ENCODE measurements around the gene SLC25A17.
"Not testable (repeated sequence)": the region's sequence is repeated elsewhere in the genome, so short reads cannot be mapped to it uniquely, and the experiment has no call there.

The SLC25A17 gene

DNA sequence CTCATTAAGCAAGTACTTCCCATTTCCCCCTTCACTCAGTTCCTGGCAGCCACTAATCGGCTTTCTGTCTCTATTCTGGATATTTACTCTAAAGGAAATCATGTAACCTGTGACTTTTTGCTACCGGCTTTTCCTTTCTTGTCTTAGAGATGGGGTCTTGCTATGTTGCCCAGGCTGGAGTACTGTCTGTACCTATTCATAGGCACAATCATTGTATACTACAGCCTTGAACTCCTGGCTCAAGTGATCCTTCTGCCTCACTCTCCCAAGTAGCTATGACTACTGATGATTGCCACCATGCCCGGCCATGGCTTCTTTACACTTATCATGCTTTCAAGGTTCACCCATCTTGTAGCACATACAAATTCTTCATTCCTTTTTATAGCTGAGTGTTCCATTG lies 12.4 kb downstream of the SLC25A17 start:
- no peaks in the 10 kb centered on the region for H3K27me3 ChIP-seq (ENCODE audit: insufficient read depth, low read length)
- H3K4me1 ChIP-seq (ENCODE audit: insufficient read depth, low read length), result no peaks in the 10 kb centered on the region

GRCh38 chr22:40805699-40806203 lies 13.4 kb downstream of the SLC25A17 start:
- no peaks in the 10 kb centered on the region for H3K27me3 ChIP-seq (ENCODE audit: insufficient read depth, low read length)
- no peaks in the 10 kb centered on the region for H3K4me1 ChIP-seq (ENCODE audit: insufficient read depth, low read length)
- peaks cover 3% of the 10 kb centered on the region for H3K36me3 ChIP-seq (ENCODE audit: insufficient read depth, low read length)
- H3K4me3 ChIP-seq (ENCODE audit: low read length), result no peak overlapping the region
- H3K9me3 ChIP-seq (ENCODE audit: low read length), result no peaks in the 10 kb centered on the region
- H2AFZ ChIP-seq (ENCODE audit: low read depth, low read length), result no peak overlapping the region

More for the DNA sequence above, 12.4 kb downstream of the SLC25A17 start:
- Histone ChIP-seq H3K9me3 (ENCODE audit: low read length) (no peaks in the 10 kb centered on the region), H2AFZ (ENCODE audit: low read depth, low read length) (no peak overlapping the region), H3K4me3 (ENCODE audit: low read length) (no peak overlapping the region), H3K36me3 (ENCODE audit: insufficient read depth, low read length) (peaks cover 3% of the 10 kb centered on the region)

DNA sequence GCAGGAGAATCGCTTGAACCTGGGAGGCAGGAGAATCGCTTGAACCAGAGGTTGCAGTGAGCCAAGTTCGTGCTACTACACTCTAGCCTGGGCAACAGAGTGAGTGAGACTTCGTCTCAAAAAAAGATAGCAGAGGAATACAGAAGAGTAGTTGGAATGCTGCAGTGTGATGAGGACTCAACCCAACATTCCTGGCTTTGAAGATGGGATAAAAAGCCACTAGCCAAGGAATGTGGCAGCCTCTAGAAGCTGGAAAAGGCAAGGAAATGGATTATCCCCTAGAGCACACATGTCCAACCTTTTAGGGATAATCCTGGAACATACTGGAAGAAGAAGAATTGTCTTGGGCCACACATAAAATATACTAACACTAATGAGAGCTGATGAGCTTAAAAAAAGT lies 13.9 kb downstream of the SLC25A17 start:
- H3K36me3 ChIP-seq (ENCODE audit: insufficient read depth, low read length), result peaks cover 3% of the 10 kb centered on the region
- no peak overlapping the region for H3K4me3 ChIP-seq (ENCODE audit: low read length)
- H3K4me1 ChIP-seq (ENCODE audit: insufficient read depth, low read length), result no peaks in the 10 kb centered on the region
- no peaks in the 10 kb centered on the region for H3K27me3 ChIP-seq (ENCODE audit: insufficient read depth, low read length)
- H3K9me3 ChIP-seq (ENCODE audit: low read length), result no peaks in the 10 kb centered on the region
- no peak overlapping the region for H2AFZ ChIP-seq (ENCODE audit: low read depth, low read length)

DNA sequence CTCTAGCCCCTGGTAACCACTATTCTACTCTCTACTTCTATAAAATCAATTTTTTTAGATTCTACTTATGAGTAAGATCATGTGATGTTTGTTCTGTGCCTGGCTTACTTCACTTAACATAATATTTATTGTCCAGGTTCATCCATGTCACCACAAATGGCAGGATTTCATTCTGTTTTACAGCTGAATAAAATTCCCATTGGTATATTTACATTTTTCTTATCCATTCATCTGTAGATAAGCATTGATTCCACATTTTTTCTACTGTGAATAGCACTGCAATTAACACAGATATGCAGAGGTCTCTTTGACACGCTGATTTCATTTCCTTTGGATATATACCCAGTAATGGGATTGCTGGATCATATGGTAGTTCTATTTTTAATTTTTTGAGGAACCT lies 15.8 kb downstream of the SLC25A17 start:
- Histone ChIP-seq H3K9me3 (ENCODE audit: low read length) (no peaks in the 10 kb centered on the region), H3K36me3 (ENCODE audit: insufficient read depth, low read length) (peaks cover 3% of the 10 kb centered on the region), H3K4me1 (ENCODE audit: insufficient read depth, low read length) (no peaks in the 10 kb centered on the region), H2AFZ (ENCODE audit: low read depth, low read length) (no peak overlapping the region), H3K4me3 (ENCODE audit: low read length) (no peak overlapping the region), H3K27me3 (ENCODE audit: insufficient read depth, low read length) (no peaks in the 10 kb centered on the region)

DNA sequence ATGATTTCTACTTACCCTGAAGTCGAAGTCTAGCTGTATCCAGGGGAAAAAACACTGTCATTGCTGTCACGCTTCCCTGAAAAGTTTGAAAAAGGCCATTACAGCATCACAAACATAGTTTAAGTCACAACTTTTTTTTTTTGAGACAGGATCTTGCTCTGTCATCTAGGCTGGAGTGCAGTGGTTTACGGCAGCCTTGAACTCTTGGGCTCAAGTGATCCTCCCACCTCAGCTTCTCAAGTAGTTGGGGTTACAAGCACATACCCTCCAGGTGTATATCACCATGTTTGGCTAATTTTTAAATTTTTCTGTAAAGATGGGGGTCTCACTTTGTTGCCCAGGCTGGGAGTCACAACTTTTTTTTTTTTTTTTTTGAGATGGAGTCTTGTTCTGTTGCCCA lies 20.1 kb downstream of the SLC25A17 start:
- Histone ChIP-seq H3K4me1 (ENCODE audit: insufficient read depth, low read length) (no peaks in the 10 kb centered on the region), H3K36me3 (ENCODE audit: insufficient read depth, low read length) (no peaks in the 10 kb centered on the region), H3K9me3 (ENCODE audit: low read length) (no peaks in the 10 kb centered on the region), H2AFZ (ENCODE audit: low read depth, low read length) (no peak overlapping the region), H3K27me3 (ENCODE audit: insufficient read depth, low read length) (no peaks in the 10 kb centered on the region), H3K4me3 (ENCODE audit: low read length) (no peak overlapping the region)

DNA sequence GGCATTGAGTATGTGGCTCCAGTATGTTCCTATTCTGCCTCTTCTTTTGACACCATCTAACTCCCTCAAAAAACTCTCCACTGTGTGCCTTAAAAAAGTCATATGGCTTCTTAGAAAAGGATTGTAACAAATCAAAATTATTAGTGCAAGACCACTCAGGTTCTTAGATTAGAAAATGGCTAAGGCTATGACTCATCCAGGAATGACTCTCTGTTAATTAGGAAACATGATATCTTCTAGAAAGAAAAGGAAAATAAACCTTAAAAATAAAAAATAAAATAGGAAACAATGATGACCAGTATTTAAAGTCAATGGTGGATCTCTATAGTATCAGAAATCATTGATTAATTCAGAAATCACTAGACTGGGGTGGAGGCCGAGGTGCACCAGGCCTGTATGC lies 21.7 kb downstream of the SLC25A17 start:
- no peaks in the 10 kb centered on the region for H3K27me3 ChIP-seq (ENCODE audit: insufficient read depth, low read length)
- H2AFZ ChIP-seq (ENCODE audit: low read depth, low read length), result no peak overlapping the region
- no peaks in the 10 kb centered on the region for H3K9me3 ChIP-seq (ENCODE audit: low read length)
- H3K4me3 ChIP-seq (ENCODE audit: low read length), result no peak overlapping the region
- H3K4me1 ChIP-seq (ENCODE audit: insufficient read depth, low read length), result no peaks in the 10 kb centered on the region
- peaks cover 6% of the 10 kb centered on the region for H3K36me3 ChIP-seq (ENCODE audit: insufficient read depth, low read length)

DNA sequence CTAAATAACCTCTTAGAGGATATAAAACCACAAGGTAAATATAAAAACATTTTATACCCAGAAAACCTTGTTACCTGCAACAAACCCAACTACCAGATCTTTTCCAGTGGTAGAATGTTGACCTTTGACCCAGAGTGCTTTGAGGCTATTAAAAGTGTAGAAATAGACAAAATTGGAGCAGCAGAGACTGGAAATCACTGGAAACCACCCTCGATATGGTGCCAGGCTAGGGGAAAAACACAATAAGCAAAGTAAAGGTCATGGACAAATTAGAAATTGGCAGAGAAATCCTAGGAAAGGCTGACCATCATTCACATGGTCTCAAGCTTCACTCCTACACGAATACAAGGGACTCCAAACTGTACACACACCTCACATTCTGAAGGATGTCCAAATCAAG lies 26.7 kb downstream of the SLC25A17 start:
- Histone ChIP-seq H3K27me3 (ENCODE audit: insufficient read depth, low read length) (no peaks in the 10 kb centered on the region), H3K9me3 (ENCODE audit: low read length) (no peaks in the 10 kb centered on the region), H2AFZ (ENCODE audit: low read depth, low read length) (no peak overlapping the region), H3K4me1 (ENCODE audit: insufficient read depth, low read length) (no peaks in the 10 kb centered on the region), H3K4me3 (ENCODE audit: low read length) (no peak overlapping the region), H3K36me3 (ENCODE audit: insufficient read depth, low read length) (peaks cover 17% of the 10 kb centered on the region)

- no peak overlapping the region for H3K4me3 ChIP-seq (ENCODE audit: low read length)
- H3K4me1 ChIP-seq (ENCODE audit: insufficient read depth, low read length), result no peaks in the 10 kb centered on the region
- H3K36me3 ChIP-seq (ENCODE audit: insufficient read depth, low read length), result peaks cover 27% of the 10 kb centered on the region
- no peaks in the 10 kb centered on the region for H3K9me3 ChIP-seq (ENCODE audit: low read length)
- H3K27me3 ChIP-seq (ENCODE audit: insufficient read depth, low read length), result no peaks in the 10 kb centered on the region
- H2AFZ ChIP-seq (ENCODE audit: low read depth, low read length), result no peak overlapping the region
These were observed 27.9 kb downstream of the SLC25A17 start for GRCh38 chr22:40791241-40791640.

DNA sequence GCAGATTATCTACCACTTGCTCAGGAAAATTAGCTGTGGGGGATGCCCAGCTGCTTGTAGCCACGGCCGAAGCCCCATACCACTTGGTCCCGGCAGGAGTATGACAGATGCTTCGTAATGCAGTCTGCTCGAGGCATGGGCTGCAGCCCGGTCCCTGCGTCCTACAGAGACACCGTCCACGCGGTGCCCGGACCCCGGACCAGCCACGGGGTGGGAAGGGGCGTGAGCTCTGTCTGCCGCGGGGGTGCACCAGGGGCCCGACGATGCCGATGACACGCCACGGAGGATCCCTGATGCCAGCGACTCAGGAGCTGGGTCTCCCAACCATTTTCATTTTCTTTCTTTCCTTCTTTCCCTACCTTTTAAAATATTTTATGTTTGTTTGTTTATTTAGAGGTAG lies 30.0 kb downstream of the SLC25A17 start:
- Histone ChIP-seq H3K4me1 (ENCODE audit: insufficient read depth, low read length) (no peaks in the 10 kb centered on the region), H3K27me3 (ENCODE audit: insufficient read depth, low read length) (no peaks in the 10 kb centered on the region), H3K36me3 (ENCODE audit: insufficient read depth, low read length) (peaks cover 28% of the 10 kb centered on the region), H2AFZ (ENCODE audit: low read depth, low read length) (no peak overlapping the region), H3K9me3 (ENCODE audit: low read length) (no peaks in the 10 kb centered on the region), H3K4me3 (ENCODE audit: low read length) (no peak overlapping the region)

- Histone ChIP-seq H3K4me3 (ENCODE audit: low read length) (no peak overlapping the region), H2AFZ (ENCODE audit: low read depth, low read length) (no peak overlapping the region), H3K4me1 (ENCODE audit: insufficient read depth, low read length) (no peaks in the 10 kb centered on the region), H3K9me3 (ENCODE audit: low read length) (no peaks in the 10 kb centered on the region), H3K36me3 (ENCODE audit: insufficient read depth, low read length) (peaks cover 23% of the 10 kb centered on the region), H3K27me3 (ENCODE audit: insufficient read depth, low read length) (no peaks in the 10 kb centered on the region)
These were observed 36.6 kb downstream of the SLC25A17 start for GRCh38 chr22:40782521-40782920.

- H3K9me3 ChIP-seq (ENCODE audit: low read length); H3K4me3 ChIP-seq (ENCODE audit: low read length); H3K27me3 ChIP-seq (ENCODE audit: insufficient read depth, low read length); H3K4me1 ChIP-seq (ENCODE audit: insufficient read depth, low read length); H2AFZ ChIP-seq (ENCODE audit: low read depth, low read length): not testable (repeated sequence)
- peaks cover 18% of the 10 kb centered on the region for H3K36me3 ChIP-seq (ENCODE audit: insufficient read depth, low read length)
These were observed 37.4 kb downstream of the SLC25A17 start for GRCh38 chr22:40781749-40782148.

- H3K9me3 ChIP-seq (ENCODE audit: low read length), result no peaks in the 10 kb centered on the region
- H2AFZ ChIP-seq (ENCODE audit: low read depth, low read length), result no peak overlapping the region
- peaks cover 41% of the 10 kb centered on the region for H3K36me3 ChIP-seq (ENCODE audit: insufficient read depth, low read length)
- no peaks in the 10 kb centered on the region for H3K27me3 ChIP-seq (ENCODE audit: insufficient read depth, low read length)
- H3K4me1 ChIP-seq (ENCODE audit: insufficient read depth, low read length), result no peaks in the 10 kb centered on the region
- H3K4me3 ChIP-seq (ENCODE audit: low read length), result no peak overlapping the region
These were observed 49.4 kb downstream of the SLC25A17 start for GRCh38 chr22:40769761-40770160.

DNA sequence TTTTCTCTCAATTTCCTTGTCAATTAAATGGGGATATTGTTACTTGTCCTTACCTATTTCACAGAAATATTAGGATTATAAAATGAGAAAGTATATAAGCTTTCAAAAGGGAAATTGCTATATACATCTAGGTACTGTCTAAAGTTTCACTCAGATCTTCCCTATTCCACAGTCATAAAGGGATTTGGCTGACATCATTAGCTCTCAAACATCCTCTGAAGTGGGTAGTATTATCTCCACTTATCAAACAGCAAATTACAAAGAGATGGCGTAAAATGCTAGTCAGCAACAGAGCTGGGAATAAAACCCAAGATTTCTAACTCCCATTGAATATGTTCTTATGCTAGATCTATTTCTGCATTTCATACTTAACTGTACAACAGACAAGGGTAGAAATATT lies 50.9 kb downstream of the SLC25A17 start:
- Histone ChIP-seq H2AFZ (ENCODE audit: low read depth, low read length) (no peak overlapping the region), H3K4me3 (ENCODE audit: low read length) (no peak overlapping the region), H3K36me3 (ENCODE audit: insufficient read depth, low read length) (peaks cover 31% of the 10 kb centered on the region)

GRCh38 chr22:40766956-40767355 lies 52.2 kb downstream of the SLC25A17 start:
- Histone ChIP-seq H3K27me3 (ENCODE audit: insufficient read depth, low read length) (no peaks in the 10 kb centered on the region), H3K9me3 (ENCODE audit: low read length) (no peaks in the 10 kb centered on the region), H2AFZ (ENCODE audit: low read depth, low read length) (no peak overlapping the region), H3K4me3 (ENCODE audit: low read length) (no peak overlapping the region), H3K36me3 (ENCODE audit: insufficient read depth, low read length) (peaks cover 21% of the 10 kb centered on the region), H3K4me1 (ENCODE audit: insufficient read depth, low read length) (no peaks in the 10 kb centered on the region)

More for the DNA sequence above, 50.9 kb downstream of the SLC25A17 start:
- Histone ChIP-seq H3K4me1 (ENCODE audit: insufficient read depth, low read length) (no peaks in the 10 kb centered on the region), H3K9me3 (ENCODE audit: low read length) (no peaks in the 10 kb centered on the region), H3K27me3 (ENCODE audit: insufficient read depth, low read length) (no peaks in the 10 kb centered on the region)
